GM19463 (cell line): ENCODE results near the gene MAP2K4.

Experiments used
- ATAC-seq: cut with Tn5 transposase; IDR thresholded peaks from one replicate; pipeline ENCODE4 v1.9.1; 2021; ENCODE audit warnings: mild to moderate bottlenecking, moderate library complexity; ENCODE audit not compliant: unreplicated experiment

Gene MAP2K4

GRCh38 chr17:12037970-12038369, 17.3 kb downstream of the MAP2K4 start:
- no peak for ATAC-seq

GRCh38 chr17:12040478-12040877, 19.8 kb downstream of the MAP2K4 start:
- no peak for ATAC-seq

GRCh38 chr17:12041312-12041711, 20.6 kb downstream of the MAP2K4 start:
- ATAC-seq = no peak

- ATAC-seq = no peak
These were observed 23.0 kb downstream of the MAP2K4 start for GRCh38 chr17:12043702-12044101.

GRCh38 chr17:12046786-12047185, 26.1 kb downstream of the MAP2K4 start:
- ATAC-seq = no peak

GRCh38 chr17:12047681-12048376, 27.2 kb downstream of the MAP2K4 start:
- ATAC-seq = no peak

GRCh38 chr17:12048843-12049473, 28.3 kb downstream of the MAP2K4 start:
- no peak for ATAC-seq

- no peak for ATAC-seq
These were observed 30.1 kb downstream of the MAP2K4 start for GRCh38 chr17:12050646-12051225.

GRCh38 chr17:12053552-12053951, 32.9 kb downstream of the MAP2K4 start:
- no peak for ATAC-seq

GRCh38 chr17:12055889-12056288, 35.2 kb downstream of the MAP2K4 start:
- ATAC-seq = no peak

GRCh38 chr17:12057520-12057919, 36.8 kb downstream of the MAP2K4 start:
- ATAC-seq = no peak

- ATAC-seq = no peak
These were observed 37.9 kb downstream of the MAP2K4 start for GRCh38 chr17:12058535-12058934.

GRCh38 chr17:12062249-12062648, 41.6 kb downstream of the MAP2K4 start:
- no peak for ATAC-seq

GRCh38 chr17:12064395-12064794, 43.7 kb downstream of the MAP2K4 start:
- no peak for ATAC-seq

- ATAC-seq = no peak
These were observed 46.8 kb downstream of the MAP2K4 start for GRCh38 chr17:12067485-12067884.

GRCh38 chr17:12068946-12069345, 48.3 kb downstream of the MAP2K4 start:
- no peak for ATAC-seq

- ATAC-seq = no peak
These were observed 49.9 kb downstream of the MAP2K4 start for GRCh38 chr17:12070561-12070960.

GRCh38 chr17:12074346-12074745, 53.7 kb downstream of the MAP2K4 start:
- ATAC-seq = no peak

- no peak for ATAC-seq
These were observed 57.1 kb downstream of the MAP2K4 start for GRCh38 chr17:12077773-12078172.

GRCh38 chr17:12078791-12079190, 58.1 kb downstream of the MAP2K4 start:
- no peak for ATAC-seq

GRCh38 chr17:12081720-12082119, 61.0 kb downstream of the MAP2K4 start:
- ATAC-seq = no peak
